Skeletal muscle tissue (tissue), 4 donors: ENCODE data around the gene ANO1. TPM values are rescaled to one million over a fixed set of nuclear protein-coding genes. Genes with fewer than 3 reads are reported as not detected.

Experiments
- H3K27ac ChIP-seq: one replicate; pipeline ENCODE4 v1.7.0; 2013; ENCODE audit warnings: mild to moderate bottlenecking, low read depth, low read length, inconsistent platforms
- H3K27me3 ChIP-seq, 3 donors: one replicate each; pipeline ENCODE4 v1.7.0; 2013; ENCODE audit warnings: low read length in 3 of 3; ENCODE audit not compliant: control insufficient read depth in 3 of 3, insufficient read depth in 3 of 3
- H3K36me3 ChIP-seq, 3 donors: one replicate each; pipeline ENCODE4 v1.7.0; 2013; ENCODE audit warnings: low read length in 3 of 3; ENCODE audit not compliant: control insufficient read depth in 3 of 3, insufficient read depth in 3 of 3
- H3K4me1 ChIP-seq, 3 donors: one replicate each; pipeline ENCODE4 v1.7.0; 2013; ENCODE audit warnings: low read length in 3 of 3, mild to moderate bottlenecking in 3 of 3; ENCODE audit not compliant: control insufficient read depth in 3 of 3, insufficient read depth in 3 of 3
- H3K4me3 ChIP-seq, 3 donors: one replicate each; pipeline ENCODE4 v1.7.0; 2013; ENCODE audit warnings: low read length in 3 of 3
- H3K9ac ChIP-seq, 3 donors: one replicate each; pipeline ENCODE4 v1.7.0; 2013; ENCODE audit warnings: low read length in 3 of 3, mild to moderate bottlenecking in 3 of 3, moderate library complexity in 2 of 3, low read depth in 1 of 3
- H3K9me3 ChIP-seq, 3 donors: one replicate each; pipeline ENCODE4 v1.7.0; 2013; ENCODE audit warnings: low read length in 3 of 3; ENCODE audit not compliant: control insufficient read depth in 3 of 3
- total RNA-seq: library from RNA; depleted of rRNA; stranded (reverse); fragments of >200 nt; gene quantifications from one replicate; pipeline ENCODE4 v1.2.3, GENCODE V29; 2014
- donor health status: Osteomylitis.

ANO1 gene
- total RNA-seq, 1 donor from 2014 or later: 1.6 TPM

GRCh38 chr11:70080763-70081162 lies 2.6 kb downstream of the ANO1 start:
- Histone ChIP-seq H3K27me3 (peaks cover 15 to 46% (median 32%) of the 10 kb centered on the region in 3 donors), H3K27ac (peak overlapping the region; percentile 52), H3K9ac (peak overlapping the region in 1 of 3 donors; percentile 25), H3K4me1 (peaks cover 2 to 20% (median 13%) of the 10 kb centered on the region in 3 donors), H3K9me3 (no peaks in the 10 kb centered on the region), H3K4me3 (no peak overlapping the region), H3K36me3 (no peaks in the 10 kb centered on the region)

GRCh38 chr11:70082829-70083228 lies 4.7 kb downstream of the ANO1 start:
- H3K27ac ChIP-seq: no peak overlapping the region
- H3K9ac ChIP-seq: no peak overlapping the region
- peaks cover 0 to 17% (median 13%) of the 10 kb centered on the region in 3 donors for H3K4me1 ChIP-seq
- H3K27me3 ChIP-seq: peaks cover 15 to 29% (median 24%) of the 10 kb centered on the region in 3 donors
- no peaks in the 10 kb centered on the region for H3K36me3 ChIP-seq
- H3K4me3 ChIP-seq: no peak overlapping the region
- H3K9me3 ChIP-seq: no peaks in the 10 kb centered on the region

GRCh38 chr11:70084046-70084984 lies 6.2 kb downstream of the ANO1 start:
- H3K4me3 ChIP-seq: no peak overlapping the region
- H3K36me3 ChIP-seq: no peaks in the 10 kb centered on the region
- peaks cover 12 to 20% (median 18%) of the 10 kb centered on the region in 3 donors for H3K27me3 ChIP-seq
- no peak overlapping the region for H3K9ac ChIP-seq
- H3K27ac ChIP-seq: no peak overlapping the region
- H3K9me3 ChIP-seq: no peaks in the 10 kb centered on the region
- H3K4me1 ChIP-seq: peaks cover 4 to 27% (median 13%) of the 10 kb centered on the region in 3 donors

- Histone ChIP-seq H3K9me3 (no peaks in the 10 kb centered on the region), H3K4me3 (no peak overlapping the region), H3K27ac (no peak overlapping the region), H3K4me1 (peaks cover 16 to 29% (median 19%) of the 10 kb centered on the region in 3 donors), H3K9ac (no peak overlapping the region), H3K36me3 (no peaks in the 10 kb centered on the region), H3K27me3 (peaks cover 3 to 11% (median 8%) of the 10 kb centered on the region in 3 donors)
These were observed 8.0 kb downstream of the ANO1 start for GRCh38 chr11:70085815-70086769.

DNA sequence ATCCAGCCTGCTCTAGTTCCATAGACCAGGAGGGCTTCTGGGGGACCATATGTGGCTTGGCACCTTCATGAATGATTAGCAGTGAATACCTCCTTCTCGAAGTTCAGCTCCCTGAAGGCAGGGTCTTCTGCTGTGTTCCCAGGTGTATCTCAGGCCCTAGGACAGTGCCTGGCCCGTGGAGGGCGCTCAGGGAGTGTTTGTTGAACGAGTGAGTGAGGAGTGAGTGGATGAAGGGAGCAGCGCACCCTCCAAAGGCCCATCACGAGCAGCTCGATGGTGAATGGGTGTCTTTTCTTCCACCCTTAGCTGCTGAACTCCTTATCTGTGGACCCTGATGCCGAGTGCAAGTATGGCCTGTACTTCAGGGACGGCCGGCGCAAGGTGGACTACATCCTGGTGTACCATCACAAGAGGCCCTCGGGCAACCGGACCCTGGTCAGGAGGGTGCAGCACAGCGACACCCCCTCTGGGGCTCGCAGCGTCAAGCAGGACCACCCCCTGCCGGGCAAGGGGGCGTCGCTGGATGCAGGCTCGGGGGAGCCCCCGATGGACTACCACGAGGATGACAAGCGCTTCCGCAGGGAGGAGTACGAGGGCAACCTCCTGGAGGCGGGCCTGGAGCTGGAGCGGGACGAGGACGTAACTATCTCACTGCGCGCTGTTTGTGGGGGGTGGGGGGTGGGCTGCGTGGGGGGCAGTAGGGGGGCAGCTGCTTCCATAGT lies 9.5 kb downstream of the ANO1 start:
- H3K9ac ChIP-seq: no peak overlapping the region
- H3K4me3 ChIP-seq: no peak overlapping the region
- peaks cover 3 to 9% (median 8%) of the 10 kb centered on the region in 3 donors for H3K27me3 ChIP-seq
- no peak overlapping the region for H3K27ac ChIP-seq
- H3K9me3 ChIP-seq: no peaks in the 10 kb centered on the region
- no peaks in the 10 kb centered on the region for H3K36me3 ChIP-seq
- peaks cover 22 to 43% (median 31%) of the 10 kb centered on the region in 3 donors for H3K4me1 ChIP-seq

DNA sequence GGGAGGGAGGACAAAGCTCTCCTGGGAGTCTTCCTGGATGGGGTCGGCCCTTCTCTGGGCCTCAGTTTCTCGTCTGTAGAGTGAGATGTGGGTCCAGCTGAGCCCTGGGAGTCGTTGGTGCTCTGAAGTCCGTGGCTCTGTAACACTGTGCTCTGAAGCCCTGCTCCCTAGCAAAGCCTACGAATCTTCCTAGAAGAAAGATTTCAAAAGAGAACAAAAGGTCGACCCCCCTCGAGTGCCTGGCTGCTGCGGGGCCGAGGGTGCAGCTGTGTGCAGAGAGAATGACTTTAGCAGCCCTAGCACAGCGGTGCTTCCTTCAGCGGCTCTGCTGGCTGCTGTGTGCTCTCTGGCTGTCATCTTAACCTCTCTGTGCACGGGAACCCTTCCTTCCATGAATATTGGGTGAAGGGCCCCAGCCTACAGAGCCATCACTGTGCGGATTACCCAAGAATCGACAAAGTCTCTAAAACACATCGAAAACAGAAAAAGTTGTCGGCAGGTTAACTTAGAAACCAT lies 10.7 kb downstream of the ANO1 start:
- Histone ChIP-seq H3K9ac (no peak overlapping the region), H3K9me3 (no peaks in the 10 kb centered on the region), H3K27me3 (peaks cover 0 to 7% (median 6%) of the 10 kb centered on the region in 3 donors), H3K4me3 (no peak overlapping the region), H3K27ac (no peak overlapping the region), H3K36me3 (no peaks in the 10 kb centered on the region), H3K4me1 (peaks cover 22 to 45% (median 26%) of the 10 kb centered on the region in 3 donors)

GRCh38 chr11:70089631-70090030 lies 11.5 kb downstream of the ANO1 start:
- H3K9me3 ChIP-seq: no peaks in the 10 kb centered on the region
- H3K9ac ChIP-seq: no peak overlapping the region
- H3K36me3 ChIP-seq: no peaks in the 10 kb centered on the region
- no peak overlapping the region for H3K27ac ChIP-seq
- peaks cover 23 to 53% (median 25%) of the 10 kb centered on the region in 3 donors for H3K4me1 ChIP-seq
- H3K4me3 ChIP-seq: no peak overlapping the region
- H3K27me3 ChIP-seq: peaks cover 0 to 7% (median 6%) of the 10 kb centered on the region in 3 donors

GRCh38 chr11:70090961-70091381 lies 12.9 kb downstream of the ANO1 start:
- Histone ChIP-seq H3K9me3 (no peaks in the 10 kb centered on the region), H3K27me3 (peaks cover 0 to 5% (median 0%) of the 10 kb centered on the region in 3 donors), H3K4me3 (peak overlapping the region in 1 of 3 donors; percentile 24), H3K27ac (peak overlapping the region; percentile 19), H3K4me1 (peaks cover 23 to 51% (median 25%) of the 10 kb centered on the region in 3 donors), H3K36me3 (no peaks in the 10 kb centered on the region), H3K9ac (peak overlapping the region; percentile 27 to 70 (median 61))

DNA sequence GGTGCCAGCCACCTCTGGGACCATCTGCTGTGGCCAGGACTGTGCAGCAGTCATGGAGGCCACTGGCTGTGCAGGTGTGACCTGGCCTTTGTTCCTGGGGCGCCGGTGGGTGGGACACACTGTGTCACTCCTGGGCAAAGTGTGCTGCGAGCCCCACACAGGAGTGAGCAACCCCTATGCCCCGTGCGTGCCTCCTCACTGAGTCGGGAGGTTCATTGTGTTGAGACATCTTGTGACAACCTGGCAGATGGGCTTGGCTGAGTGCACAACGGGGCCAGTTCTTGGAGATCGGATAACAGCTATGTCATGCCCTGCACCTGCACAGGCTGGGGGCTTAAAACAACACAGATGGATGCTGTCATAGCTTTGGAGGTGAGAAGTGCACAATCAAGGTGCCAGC lies 13.5 kb downstream of the ANO1 start:
- H3K4me3 ChIP-seq: peak overlapping the region in 1 of 3 donors; percentile 24
- peaks cover 22 to 56% (median 25%) of the 10 kb centered on the region in 3 donors for H3K4me1 ChIP-seq

More for the DNA sequence above, 13.5 kb downstream of the ANO1 start:
- H3K9ac ChIP-seq: peak overlapping the region in 2 of 3 donors; percentile 43 to 70
- H3K36me3 ChIP-seq: no peaks in the 10 kb centered on the region
- H3K9me3 ChIP-seq: no peaks in the 10 kb centered on the region
- H3K27ac ChIP-seq: peak overlapping the region; percentile 19
- H3K27me3 ChIP-seq: peaks cover 0 to 4% (median 0%) of the 10 kb centered on the region in 3 donors
